T-helper 2 cell treated with Interferon-gamma antibody and Interleukin-4, amounts not matched to agents 5 μg/mL and 100 μg/mL, for 36 hours (primary cell): ENCODE measurements around the gene BABAM2.

Experiments used
- DNase-seq: peaks from one replicate; pipeline ENCODE4 v3.0.0; 2021; ENCODE audit warnings: low spot score
- H3K27ac Mint-ChIP-seq: one replicate; pipeline ENCODE4 v1.8.0; 2021; ENCODE audit warnings: mild to moderate bottlenecking, mixed read lengths
- H3K27me3 Mint-ChIP-seq: one replicate; pipeline ENCODE4 v1.8.0; 2021; ENCODE audit warnings: low read depth, mixed read lengths
- H3K36me3 Mint-ChIP-seq: one replicate; pipeline ENCODE4 v1.8.0; 2021; ENCODE audit warnings: low read depth, mixed read lengths
- H3K4me1 Mint-ChIP-seq: one replicate; pipeline ENCODE4 v1.8.0; 2021; ENCODE audit warnings: low read depth, mixed read lengths
- H3K4me3 Mint-ChIP-seq: one replicate; pipeline ENCODE4 v1.8.0; 2022; ENCODE audit warnings: mild to moderate bottlenecking, moderate library complexity, mixed read lengths
- H3K9me3 Mint-ChIP-seq: one replicate; pipeline ENCODE4 v1.8.0; 2021; ENCODE audit warnings: mixed read lengths

Gene BABAM2

DNA sequence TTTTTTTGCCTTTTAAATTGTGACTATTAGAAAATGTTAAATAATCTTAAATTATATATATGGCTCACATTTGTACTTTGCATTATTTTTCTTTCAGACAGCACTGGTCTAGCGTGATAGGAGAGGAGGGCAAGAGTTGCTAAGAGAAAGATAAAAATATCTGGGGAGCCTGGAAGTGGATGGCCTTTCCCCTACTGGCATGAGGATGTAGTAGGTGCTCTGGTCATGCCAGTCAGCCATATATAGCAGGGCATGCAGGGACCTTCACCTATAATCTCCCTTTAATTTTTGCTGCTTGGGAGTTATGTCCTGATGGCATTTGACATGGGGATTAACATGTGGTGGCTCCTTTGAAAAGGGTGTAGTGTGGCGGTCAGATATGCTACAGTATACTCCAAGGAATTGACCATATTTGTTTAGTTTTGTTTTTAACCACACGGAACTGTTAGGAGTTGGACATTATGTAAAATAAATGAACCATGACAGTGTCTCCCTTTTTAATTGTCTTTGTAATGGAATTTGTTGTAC is 144.7 kb downstream of the BABAM2 start:
- Mint-ChIP-seq H3K36me3 (no peaks in the 10 kb centered on the region), H3K27ac (no peak overlapping the region), H3K4me1 (peaks cover 5% of the 10 kb centered on the region), H3K27me3 (no peaks in the 10 kb centered on the region), H3K4me3 (no peak overlapping the region), H3K9me3 (no peaks in the 10 kb centered on the region)
- DNase-seq = no peak

DNA sequence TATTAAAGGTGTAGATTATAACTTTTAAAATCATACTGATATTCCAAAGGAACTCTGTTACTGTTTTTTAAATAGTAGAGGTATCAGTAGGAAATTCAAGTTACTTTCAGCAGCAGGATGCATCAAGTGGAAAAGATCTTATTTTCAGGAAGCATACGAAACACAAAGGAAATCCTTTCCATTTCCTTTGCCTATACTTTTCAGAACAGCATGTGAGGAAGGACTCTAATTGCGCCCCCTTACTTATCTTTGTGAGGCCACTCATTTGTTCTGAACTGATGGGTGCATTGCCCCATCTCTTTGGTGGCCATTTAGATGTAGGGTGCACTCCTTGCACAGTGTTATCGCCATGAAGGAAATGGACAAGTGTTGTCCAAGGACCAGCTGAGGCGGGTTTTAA is 145.3 kb downstream of the BABAM2 start:
- H3K27me3 Mint-ChIP-seq = no peaks in the 10 kb centered on the region
- no peak for DNase-seq
- H3K27ac Mint-ChIP-seq = no peak overlapping the region
- H3K4me3 Mint-ChIP-seq = no peak overlapping the region
- H3K4me1 Mint-ChIP-seq = peaks cover 5% of the 10 kb centered on the region
- no peaks in the 10 kb centered on the region for H3K9me3 Mint-ChIP-seq
- no peaks in the 10 kb centered on the region for H3K36me3 Mint-ChIP-seq

DNA sequence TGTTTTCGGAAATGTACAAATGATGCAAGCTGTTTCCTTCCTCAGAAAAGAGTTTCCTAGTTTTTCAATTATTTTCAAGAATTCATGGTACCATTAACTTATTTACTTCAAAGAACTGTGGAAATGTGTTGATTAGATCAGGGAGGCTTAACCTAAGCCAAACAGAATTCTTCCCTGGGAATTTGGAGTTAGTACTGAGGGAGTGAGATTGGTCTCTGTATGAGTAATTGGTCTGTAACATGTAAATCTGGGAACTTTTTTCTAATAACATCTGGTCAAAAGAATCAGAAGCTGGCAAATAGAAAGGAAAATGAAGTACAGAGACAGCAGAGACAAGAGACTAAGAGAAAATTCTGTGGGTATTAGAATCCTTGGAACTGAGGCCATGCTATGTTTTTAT is 145.8 kb downstream of the BABAM2 start:
- no peaks in the 10 kb centered on the region for H3K36me3 Mint-ChIP-seq
- H3K9me3 Mint-ChIP-seq = no peaks in the 10 kb centered on the region
- H3K27ac Mint-ChIP-seq = no peak overlapping the region
- H3K27me3 Mint-ChIP-seq = no peaks in the 10 kb centered on the region
- no peak overlapping the region for H3K4me3 Mint-ChIP-seq
- no peak for DNase-seq
- peaks cover 5% of the 10 kb centered on the region for H3K4me1 Mint-ChIP-seq

DNA sequence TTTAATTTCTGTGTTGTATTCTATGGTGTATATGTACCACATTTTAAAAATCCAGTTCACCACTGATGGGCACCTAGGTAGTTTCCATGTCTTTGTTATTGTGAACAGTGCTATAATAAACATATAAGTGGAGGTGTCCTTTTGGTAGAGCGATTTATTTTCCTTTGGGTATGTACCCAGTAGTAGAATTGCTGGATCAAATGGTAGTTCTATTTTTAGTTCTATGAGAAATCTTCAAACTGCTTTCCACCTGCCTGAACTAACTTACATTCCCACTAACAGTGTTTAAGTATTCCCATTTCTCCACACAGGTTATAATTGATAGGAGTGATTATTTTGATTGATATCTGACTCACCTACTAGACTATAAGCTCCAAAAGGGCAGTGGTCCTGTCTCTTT is 148.2 kb downstream of the BABAM2 start:
- no peaks in the 10 kb centered on the region for H3K36me3 Mint-ChIP-seq
- no peak overlapping the region for H3K4me3 Mint-ChIP-seq
- H3K27me3 Mint-ChIP-seq = no peaks in the 10 kb centered on the region
- H3K9me3 Mint-ChIP-seq = no peaks in the 10 kb centered on the region
- no peak overlapping the region for H3K27ac Mint-ChIP-seq
- peaks cover 4% of the 10 kb centered on the region for H3K4me1 Mint-ChIP-seq
- DNase-seq = no peak

DNA sequence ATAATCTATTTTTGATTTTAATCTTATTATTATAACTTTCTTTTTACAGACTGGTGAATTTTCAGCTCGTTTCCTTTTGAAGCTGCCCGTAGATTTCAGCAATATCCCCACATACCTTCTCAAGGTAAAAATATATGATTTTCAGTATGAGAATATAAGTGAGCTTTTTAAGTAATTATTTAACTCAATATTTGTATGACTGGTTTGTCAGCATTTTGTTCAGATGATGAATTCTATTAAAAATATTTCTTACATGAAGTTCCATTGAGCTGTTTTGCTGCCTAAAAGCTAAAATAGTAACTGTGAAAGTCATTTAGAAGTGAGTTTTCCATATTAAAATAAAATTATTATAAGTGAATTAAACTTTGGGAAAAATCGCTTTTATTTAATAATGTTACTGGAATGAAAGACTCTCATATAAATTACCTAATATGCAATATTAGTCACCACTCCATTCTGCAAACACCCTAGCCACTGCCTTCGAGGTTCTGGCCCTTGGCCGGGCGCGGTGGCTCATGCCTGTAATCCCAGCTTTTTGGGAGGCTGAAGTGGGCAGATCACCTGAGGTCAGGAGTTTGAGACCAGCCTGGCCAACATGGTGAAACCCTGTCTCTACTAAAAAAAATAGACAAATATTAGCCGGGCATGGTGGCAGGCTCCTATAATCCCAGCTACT is 155.3 kb downstream of the BABAM2 start:
- H3K27me3 Mint-ChIP-seq = no peaks in the 10 kb centered on the region
- peaks cover 14% of the 10 kb centered on the region for H3K4me1 Mint-ChIP-seq

DNA sequence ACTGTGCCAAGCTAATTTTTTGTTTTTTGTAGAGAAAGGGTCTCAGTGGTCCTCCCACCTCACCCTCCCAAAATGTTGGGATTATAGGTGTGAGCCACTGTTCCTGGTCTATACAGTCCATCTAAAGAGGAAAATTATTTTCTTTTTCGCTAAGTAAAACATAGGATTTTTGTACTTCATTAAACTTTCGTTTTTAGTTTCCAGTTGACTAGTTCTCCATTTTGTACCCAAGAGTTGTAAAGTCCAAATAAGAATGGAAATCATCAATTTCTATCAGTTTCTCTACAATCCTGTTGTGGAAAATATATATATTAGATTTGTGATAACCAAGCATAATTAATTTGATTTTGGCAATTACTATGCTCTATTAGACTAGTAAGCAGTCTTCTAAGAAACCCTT is 156.4 kb downstream of the BABAM2 start:
- peaks cover 13% of the 10 kb centered on the region for H3K36me3 Mint-ChIP-seq
- no peak for DNase-seq
- peaks cover 17% of the 10 kb centered on the region for H3K4me1 Mint-ChIP-seq
- H3K4me3 Mint-ChIP-seq = no peak overlapping the region
- no peaks in the 10 kb centered on the region for H3K27me3 Mint-ChIP-seq
- H3K27ac Mint-ChIP-seq = no peak overlapping the region
- no peaks in the 10 kb centered on the region for H3K9me3 Mint-ChIP-seq

More for the DNA sequence above, 155.3 kb downstream of the BABAM2 start:
- no peak for DNase-seq
- no peak overlapping the region for H3K27ac Mint-ChIP-seq
- no peaks in the 10 kb centered on the region for H3K9me3 Mint-ChIP-seq
- peaks cover 7% of the 10 kb centered on the region for H3K36me3 Mint-ChIP-seq
- H3K4me3 Mint-ChIP-seq = no peak overlapping the region

DNA sequence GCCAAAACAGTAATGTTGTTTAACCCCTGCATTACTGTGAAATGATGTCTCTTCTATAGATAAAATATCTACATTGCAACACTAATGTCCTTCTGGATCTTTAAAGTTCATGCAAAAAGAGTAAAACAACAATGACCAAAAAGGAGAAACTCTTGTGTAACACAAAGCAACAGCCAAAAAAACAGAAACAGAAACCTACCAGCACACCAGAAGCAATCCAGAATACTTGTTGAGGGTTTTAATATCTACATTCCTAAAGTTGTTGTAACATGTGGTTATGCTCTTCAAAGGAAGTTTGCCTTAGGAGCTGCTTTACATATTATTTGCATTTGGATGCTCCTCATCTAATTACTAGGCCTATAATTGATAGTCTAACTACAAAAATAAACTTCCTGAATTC is 157.2 kb downstream of the BABAM2 start:
- Mint-ChIP-seq H3K36me3 (peaks cover 14% of the 10 kb centered on the region), H3K4me3 (no peak overlapping the region), H3K27ac (no peak overlapping the region), H3K4me1 (peaks cover 17% of the 10 kb centered on the region), H3K27me3 (no peaks in the 10 kb centered on the region), H3K9me3 (no peaks in the 10 kb centered on the region)
- no peak for DNase-seq

DNA sequence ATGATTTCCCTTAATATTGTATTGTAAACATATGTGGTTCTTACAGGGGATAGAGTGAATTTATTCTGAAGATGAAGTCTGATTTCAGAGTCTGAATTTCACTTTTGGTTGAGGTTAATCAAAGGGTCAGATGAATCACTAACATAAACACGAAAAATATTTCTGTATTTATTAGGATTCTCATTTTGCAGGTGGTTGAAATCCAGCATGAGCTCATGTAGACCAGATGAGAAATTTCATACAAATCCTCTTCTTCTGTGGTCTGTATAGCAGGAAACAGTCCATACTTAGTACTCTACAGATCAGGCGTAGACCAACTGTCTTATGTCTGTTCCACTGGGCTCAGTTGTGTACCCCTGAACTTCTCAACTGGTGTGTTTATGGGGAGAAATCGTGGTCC is 157.8 kb downstream of the BABAM2 start:
- Mint-ChIP-seq H3K4me1 (peaks cover 17% of the 10 kb centered on the region), H3K27me3 (no peaks in the 10 kb centered on the region), H3K36me3 (peaks cover 14% of the 10 kb centered on the region), H3K4me3 (no peak overlapping the region), H3K9me3 (no peaks in the 10 kb centered on the region), H3K27ac (no peak overlapping the region)
- DNase-seq = no peak

DNA sequence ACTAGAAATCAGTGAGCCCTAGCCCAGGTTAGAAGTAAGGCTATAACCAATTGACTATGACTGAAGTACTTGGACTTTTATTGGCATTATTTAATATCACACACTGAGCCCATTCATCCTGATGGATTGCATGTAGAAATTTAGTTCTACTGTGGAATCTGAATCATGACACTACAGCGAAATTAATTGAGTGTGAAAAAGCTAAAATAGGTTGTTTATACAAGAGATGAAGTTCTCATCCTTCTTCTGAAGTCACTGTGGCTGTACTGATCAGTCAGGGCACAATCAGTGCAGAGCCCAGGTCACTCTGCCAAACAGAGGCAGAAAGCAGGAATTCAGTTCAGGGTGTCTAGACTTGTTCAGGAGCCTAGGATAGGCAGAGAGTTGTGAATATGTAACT is 158.9 kb downstream of the BABAM2 start:
- H3K27ac Mint-ChIP-seq = no peak overlapping the region

DNA sequence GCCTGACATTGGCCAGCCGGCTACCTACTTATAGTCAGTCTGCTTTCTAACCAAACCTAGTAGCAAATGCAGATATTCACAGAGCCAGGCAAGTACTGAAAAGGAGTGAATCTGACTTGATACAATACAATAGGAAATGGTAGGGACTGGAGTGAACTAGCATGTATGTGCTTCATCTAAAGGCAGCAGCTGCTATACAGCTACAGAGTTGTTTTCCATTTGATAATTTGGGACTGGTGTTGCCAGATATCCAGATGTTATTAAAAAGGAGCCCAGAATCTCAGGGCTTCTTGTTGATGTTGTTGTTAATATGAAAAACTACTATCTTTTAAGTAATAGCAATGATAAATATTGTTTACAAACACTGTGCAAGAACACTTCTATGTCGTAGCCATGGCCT is 159.4 kb downstream of the BABAM2 start:
- Mint-ChIP-seq H3K27me3 (no peaks in the 10 kb centered on the region), H3K36me3 (peaks cover 14% of the 10 kb centered on the region), H3K9me3 (no peaks in the 10 kb centered on the region), H3K27ac (no peak overlapping the region), H3K4me1 (peaks cover 18% of the 10 kb centered on the region), H3K4me3 (no peak overlapping the region)
- no peak for DNase-seq

More for the DNA sequence above, 158.9 kb downstream of the BABAM2 start:
- no peak for DNase-seq
- H3K36me3 Mint-ChIP-seq = peaks cover 14% of the 10 kb centered on the region
- H3K4me1 Mint-ChIP-seq = peaks cover 17% of the 10 kb centered on the region
- H3K9me3 Mint-ChIP-seq = no peaks in the 10 kb centered on the region
- H3K27me3 Mint-ChIP-seq = no peaks in the 10 kb centered on the region
- H3K4me3 Mint-ChIP-seq = no peak overlapping the region

DNA sequence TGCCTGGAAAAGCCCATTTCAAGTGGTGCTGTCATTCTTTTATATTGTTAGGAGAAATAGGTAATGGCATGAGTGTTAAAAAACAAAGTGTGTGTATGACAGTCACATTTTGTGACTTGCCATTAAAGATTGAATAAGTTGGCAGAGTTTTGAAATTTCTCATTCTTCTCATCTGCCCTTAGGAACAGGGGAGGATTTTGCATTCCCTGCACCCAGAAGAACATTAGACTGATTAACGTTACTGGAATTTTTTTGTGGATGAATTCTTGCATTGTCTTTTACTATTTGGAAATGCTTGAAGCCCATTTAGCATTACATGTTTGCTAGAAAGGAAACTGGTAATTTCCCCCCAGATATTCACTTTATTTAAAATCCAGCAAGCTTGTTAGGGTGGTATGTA is 162.2 kb downstream of the BABAM2 start:
- no peak overlapping the region for H3K4me3 Mint-ChIP-seq
- no peak for DNase-seq
- H3K27me3 Mint-ChIP-seq = no peaks in the 10 kb centered on the region
- H3K4me1 Mint-ChIP-seq = peaks cover 22% of the 10 kb centered on the region
- H3K27ac Mint-ChIP-seq = no peak overlapping the region
- peaks cover 13% of the 10 kb centered on the region for H3K9me3 Mint-ChIP-seq
- peaks cover 17% of the 10 kb centered on the region for H3K36me3 Mint-ChIP-seq

DNA sequence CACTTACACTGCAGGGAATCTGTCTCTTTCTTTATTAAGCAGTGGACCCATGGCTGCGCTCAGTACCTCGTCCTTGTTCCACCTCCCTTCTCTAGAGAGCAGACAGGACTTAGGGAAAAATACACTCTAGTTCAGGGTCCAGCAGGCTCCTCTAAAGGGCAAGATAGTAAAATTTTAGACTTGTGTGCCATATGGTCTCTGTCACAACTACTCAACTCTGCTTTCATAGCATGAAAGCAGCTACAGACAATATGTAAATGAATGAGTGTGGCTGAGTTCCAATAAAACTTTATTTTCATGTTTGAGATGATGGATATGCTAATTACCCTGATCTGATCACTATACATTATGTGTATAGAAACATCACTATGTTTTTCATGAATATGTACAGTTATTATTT is 163.1 kb downstream of the BABAM2 start:
- Mint-ChIP-seq H3K4me1 (peaks cover 14% of the 10 kb centered on the region), H3K36me3 (peaks cover 14% of the 10 kb centered on the region), H3K27me3 (no peaks in the 10 kb centered on the region), H3K27ac (no peak overlapping the region), H3K9me3 (peaks cover 13% of the 10 kb centered on the region), H3K4me3 (no peak overlapping the region)
- no peak for DNase-seq

DNA sequence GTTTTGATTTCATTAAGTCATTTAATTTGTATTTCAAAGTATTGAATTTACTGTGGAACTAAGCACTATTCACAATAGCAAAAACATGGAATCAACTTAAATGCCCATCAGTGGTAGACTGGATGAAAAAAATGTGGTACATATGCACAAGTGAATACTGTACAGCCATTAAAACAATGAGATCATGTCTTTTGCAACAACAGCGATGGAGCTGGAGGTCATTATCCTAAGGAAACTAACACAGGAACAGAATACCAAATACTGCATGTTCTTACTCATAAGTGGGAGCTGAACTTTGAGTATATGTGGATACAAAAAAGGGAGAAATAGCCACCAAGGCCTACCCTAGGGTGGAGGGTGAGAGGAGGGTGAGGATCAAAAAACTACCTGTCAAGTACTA is 164.4 kb downstream of the BABAM2 start:
- H3K36me3 Mint-ChIP-seq = peaks cover 20% of the 10 kb centered on the region
- peaks cover 14% of the 10 kb centered on the region for H3K4me1 Mint-ChIP-seq
- peaks cover 17% of the 10 kb centered on the region for H3K9me3 Mint-ChIP-seq
- no peak overlapping the region for H3K27ac Mint-ChIP-seq
- no peak overlapping the region for H3K4me3 Mint-ChIP-seq
- DNase-seq = no peak
- no peaks in the 10 kb centered on the region for H3K27me3 Mint-ChIP-seq

DNA sequence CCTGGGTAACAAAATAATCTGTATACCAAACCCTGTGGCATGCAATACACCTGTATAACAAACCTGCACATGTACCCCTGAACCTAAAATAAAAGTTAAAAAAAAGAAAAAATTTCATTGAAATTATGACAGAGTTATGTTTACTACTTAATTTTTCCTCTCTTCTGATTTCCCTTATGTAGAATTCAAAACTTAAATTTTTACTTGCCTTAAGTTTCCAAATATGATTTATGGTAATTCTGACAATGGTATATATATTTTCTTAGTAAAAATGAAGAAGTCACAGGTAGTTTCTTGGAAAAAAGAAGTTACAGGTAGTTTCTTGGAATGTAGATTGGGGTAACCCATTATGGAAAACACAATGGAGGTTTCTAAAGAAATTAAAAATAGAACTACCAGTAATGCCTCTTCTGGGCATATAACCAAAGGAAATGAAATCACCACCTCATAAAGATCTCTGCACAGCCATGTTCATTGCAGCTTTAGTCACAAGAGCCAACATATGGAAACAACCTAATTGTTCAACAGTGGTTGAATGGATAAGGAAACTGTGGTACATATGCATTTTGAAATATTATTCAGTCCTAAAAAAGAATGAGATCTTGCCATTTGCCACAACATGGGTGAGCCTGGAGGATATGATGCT is 164.9 kb downstream of the BABAM2 start:
- no peak for DNase-seq
- peak overlapping the region; percentile 13 for H3K27ac Mint-ChIP-seq
- H3K4me1 Mint-ChIP-seq = peaks cover 14% of the 10 kb centered on the region
- no peak overlapping the region for H3K4me3 Mint-ChIP-seq
- H3K9me3 Mint-ChIP-seq = peaks cover 18% of the 10 kb centered on the region
- peaks cover 20% of the 10 kb centered on the region for H3K36me3 Mint-ChIP-seq
- no peaks in the 10 kb centered on the region for H3K27me3 Mint-ChIP-seq
